Activated CD8-positive, alpha-beta T cell treated with anti-CD3 and anti-CD28 coated beads, Interleukin-2, amount 10 ng/mL, durations not matched to agents 7 days and 5 days (primary cell): Measurements from ENCODE around the gene ALDH5A1. TPM values are rescaled to one million over a fixed set of nuclear protein-coding genes. Genes with fewer than 3 reads are reported as not detected.
A peak's percentile ranks its signal among the peaks of the same experiment; 100 is the strongest.

ENCODE experiments used
- ATAC-seq: fragments of 150-1000 bp; cut with Tn5 transposase; one replicate; pipeline ENCODE4 v1.10.0; 2021; ENCODE audit warnings: moderate library complexity
- CTCF ChIA-PET: fragments of 350-600 bp; sonication (Branson Sonifier 250); formaldehyde crosslinking; loops from one replicate; lab custom pipeline; 2021; ENCODE audit warnings: antibody characterized with exemption; lab: Charles Lee
- POLR2A ChIA-PET: fragments of 350-600 bp; sonication (Branson Sonifier 250); formaldehyde crosslinking; loops from one replicate; lab custom pipeline; 2021; ENCODE audit warnings: antibody characterized with exemption; lab: Charles Lee
- DNase-seq: peaks from one replicate; pipeline ENCODE4 v3.0.0-alpha.2; 2020
- H3K27ac Mint-ChIP-seq: one replicate; pipeline ENCODE4 v1.8.0; 2021; ENCODE audit warnings: mild to moderate bottlenecking, mixed read lengths
- H3K27me3 Mint-ChIP-seq: one replicate; pipeline ENCODE4 v1.8.0; 2021; ENCODE audit warnings: low read depth, mixed read lengths
- H3K36me3 Mint-ChIP-seq: one replicate; pipeline ENCODE4 v1.8.0; 2021; ENCODE audit warnings: low read depth, mixed read lengths
- H3K4me1 Mint-ChIP-seq: one replicate; pipeline ENCODE4 v1.8.0; 2021; ENCODE audit warnings: low read depth, mixed read lengths
- H3K4me3 Mint-ChIP-seq: one replicate; pipeline ENCODE4 v1.8.0; 2021; ENCODE audit warnings: mild to moderate bottlenecking, mixed read lengths
- H3K9me3 Mint-ChIP-seq: one replicate; pipeline ENCODE4 v1.8.0; 2022; ENCODE audit warnings: mixed read lengths; ENCODE audit not compliant: insufficient read depth
- total RNA-seq, 2 experiments: library from RNA; stranded (reverse); gene quantifications; one replicate each; pipeline ENCODE4 v1.2.3, GENCODE V29; 2021

The ALDH5A1 gene
- total RNA-seq, 2 experiments from 2014 or later: 4.8 to 4.9 TPM

- Mint-ChIP-seq H3K27ac (no peak overlapping the region), H3K4me1 (no peaks in the 10 kb centered on the region), H3K27me3 (no peaks in the 10 kb centered on the region), H3K4me3 (no peak overlapping the region), H3K36me3 (no peaks in the 10 kb centered on the region), H3K9me3 (no peaks in the 10 kb centered on the region)
- ChIA-PET CTCF (interaction anchor here (1.5 to 2.5 kb wide), 2 partner anchors 12 to 46 kb away, joined by 4 to 12 read pairs; no protein-coding TSS in a partner anchor), POLR2A (no interaction called here)
- ATAC-seq: no peak
- no peak for DNase-seq
These were observed 40.4 kb downstream of the ALDH5A1 start for GRCh38 chr6:24535210-24535609.

GRCh38 chr6:24536466-24536865 lies 41.7 kb downstream of the ALDH5A1 start:
- no peaks in the 10 kb centered on the region for H3K36me3 Mint-ChIP-seq
- no peak overlapping the region for H3K4me3 Mint-ChIP-seq
- no peak overlapping the region for H3K27ac Mint-ChIP-seq
- ATAC-seq (no peak), DNase-seq (no peak)
- no peaks in the 10 kb centered on the region for H3K9me3 Mint-ChIP-seq
- ChIA-PET POLR2A (no interaction called here), CTCF (interaction anchor here (1.2 to 2.5 kb wide), 3 partner anchors 11 to 45 kb away, joined by 4 to 12 read pairs (median 4); no protein-coding TSS in a partner anchor)
- H3K4me1 Mint-ChIP-seq: no peaks in the 10 kb centered on the region
- no peaks in the 10 kb centered on the region for H3K27me3 Mint-ChIP-seq

- Mint-ChIP-seq H3K9me3 (no peaks in the 10 kb centered on the region), H3K4me3 (no peak overlapping the region), H3K27me3 (no peaks in the 10 kb centered on the region), H3K36me3 (no peaks in the 10 kb centered on the region), H3K27ac (no peak overlapping the region), H3K4me1 (no peaks in the 10 kb centered on the region)
- DNase-seq (no peak), ATAC-seq (no peak)
- CTCF ChIA-PET: interaction anchor here (1.2 to 2.5 kb wide), 4 partner anchors 10 to 44 kb away, joined by 4 to 12 read pairs (median 4); no protein-coding TSS in a partner anchor
- POLR2A ChIA-PET: no interaction called here
These were observed 42.4 kb downstream of the ALDH5A1 start for GRCh38 chr6:24537082-24537699.

- Mint-ChIP-seq H3K36me3 (no peaks in the 10 kb centered on the region), H3K4me3 (no peak overlapping the region), H3K4me1 (no peaks in the 10 kb centered on the region), H3K27me3 (no peaks in the 10 kb centered on the region), H3K9me3 (no peaks in the 10 kb centered on the region), H3K27ac (no peak overlapping the region)
- CTCF ChIA-PET: interaction anchor here (1.8 kb wide), 1 partner anchor 9 kb away, joined by 4 read pairs; no protein-coding TSS in a partner anchor
- POLR2A ChIA-PET: no interaction called here
- DNase-seq (no peak), ATAC-seq (no peak)
These were observed 43.1 kb downstream of the ALDH5A1 start for GRCh38 chr6:24537771-24538385.

- ATAC-seq: no peak
- H3K27me3 Mint-ChIP-seq: no peaks in the 10 kb centered on the region
- no peak overlapping the region for H3K4me3 Mint-ChIP-seq
- no peaks in the 10 kb centered on the region for H3K4me1 Mint-ChIP-seq
- CTCF ChIA-PET: interaction anchor here (0.8 kb wide), 1 partner anchor 16 kb away, joined by 3 read pairs; no protein-coding TSS in a partner anchor
- H3K9me3 Mint-ChIP-seq: no peaks in the 10 kb centered on the region
- H3K36me3 Mint-ChIP-seq: no peaks in the 10 kb centered on the region
- POLR2A ChIA-PET: no interaction called here
- H3K27ac Mint-ChIP-seq: no peak overlapping the region
- no peak for DNase-seq
These were observed 44.6 kb downstream of the ALDH5A1 start for GRCh38 chr6:24539416-24539815.

- Mint-ChIP-seq H3K27ac (no peak overlapping the region), H3K9me3 (no peaks in the 10 kb centered on the region), H3K27me3 (no peaks in the 10 kb centered on the region), H3K36me3 (no peaks in the 10 kb centered on the region), H3K4me3 (no peak overlapping the region), H3K4me1 (no peaks in the 10 kb centered on the region)
- POLR2A ChIA-PET: no interaction called here
- DNase-seq (no peak), ATAC-seq (no peak)
- CTCF ChIA-PET: no interaction called here
These were observed 45.4 kb downstream of the ALDH5A1 start for GRCh38 chr6:24540197-24540596.

- no peak overlapping the region for H3K4me3 Mint-ChIP-seq
- no peak for ATAC-seq
- H3K9me3 Mint-ChIP-seq: no peaks in the 10 kb centered on the region
- ChIA-PET POLR2A (interaction anchor here (0.6 kb wide), 1 partner anchor 30 kb away, joined by 3 read pairs; no protein-coding TSS in a partner anchor), CTCF (interaction anchor here (0.7 to 2.1 kb wide), 3 partner anchors 34 to 1276 kb away, joined by 3 to 6 read pairs (median 3); no protein-coding TSS in a partner anchor)
- no peaks in the 10 kb centered on the region for H3K36me3 Mint-ChIP-seq
- H3K27me3 Mint-ChIP-seq: peaks cover 20% of the 10 kb centered on the region
- DNase-seq: no peak
- H3K27ac Mint-ChIP-seq: no peak overlapping the region
- peaks cover 9% of the 10 kb centered on the region for H3K4me1 Mint-ChIP-seq
These were observed 48.9 kb downstream of the ALDH5A1 start for GRCh38 chr6:24543683-24544082.

GRCh38 chr6:24545183-24545582 lies 50.4 kb downstream of the ALDH5A1 start:
- CTCF ChIA-PET: no interaction called here
- Mint-ChIP-seq H3K4me1 (peaks cover 9% of the 10 kb centered on the region), H3K36me3 (no peaks in the 10 kb centered on the region), H3K27me3 (peaks cover 23% of the 10 kb centered on the region), H3K9me3 (no peaks in the 10 kb centered on the region), H3K27ac (no peak overlapping the region), H3K4me3 (no peak overlapping the region)
- POLR2A ChIA-PET: no interaction called here
- ATAC-seq: no peak
- DNase-seq: no peak

GRCh38 chr6:24545691-24546090 lies 50.9 kb downstream of the ALDH5A1 start:
- H3K36me3 Mint-ChIP-seq: no peaks in the 10 kb centered on the region
- H3K4me1 Mint-ChIP-seq: peaks cover 9% of the 10 kb centered on the region
- no peak overlapping the region for H3K4me3 Mint-ChIP-seq
- no peak for ATAC-seq
- CTCF ChIA-PET: no interaction called here
- no peak overlapping the region for H3K27ac Mint-ChIP-seq
- no peaks in the 10 kb centered on the region for H3K9me3 Mint-ChIP-seq
- POLR2A ChIA-PET: no interaction called here
- no peak for DNase-seq
- H3K27me3 Mint-ChIP-seq: peaks cover 23% of the 10 kb centered on the region

GRCh38 chr6:24546439-24546838 lies 51.7 kb downstream of the ALDH5A1 start:
- DNase-seq (no peak), ATAC-seq (no peak)
- no peak overlapping the region for H3K27ac Mint-ChIP-seq
- peaks cover 23% of the 10 kb centered on the region for H3K27me3 Mint-ChIP-seq
- no peaks in the 10 kb centered on the region for H3K36me3 Mint-ChIP-seq
- CTCF ChIA-PET: interaction anchor here (0.7 to 2.3 kb wide), 10 partner anchors 10 to 263 kb away, joined by 3 to 23 read pairs (median 6); no protein-coding TSS in a partner anchor
- H3K4me1 Mint-ChIP-seq: peaks cover 9% of the 10 kb centered on the region
- no peaks in the 10 kb centered on the region for H3K9me3 Mint-ChIP-seq
- H3K4me3 Mint-ChIP-seq: no peak overlapping the region
- POLR2A ChIA-PET: no interaction called here

- H3K27me3 Mint-ChIP-seq: peaks cover 23% of the 10 kb centered on the region
- CTCF ChIA-PET: interaction anchor here (0.7 to 2.3 kb wide), 22 partner anchors 9 to 331 kb away, joined by 3 to 23 read pairs (median 4); partner anchors contain the start of genes ACOT13 and TDP2
These were observed 52.5 kb downstream of the ALDH5A1 start for GRCh38 chr6:24547243-24547642.

GRCh38 chr6:24549158-24549557 lies 54.4 kb downstream of the ALDH5A1 start:
- no peaks in the 10 kb centered on the region for H3K9me3 Mint-ChIP-seq
- peaks cover 9% of the 10 kb centered on the region for H3K4me1 Mint-ChIP-seq
- H3K36me3 Mint-ChIP-seq: no peaks in the 10 kb centered on the region
- peaks cover 23% of the 10 kb centered on the region for H3K27me3 Mint-ChIP-seq
- no peak for ATAC-seq
- ChIA-PET POLR2A (no interaction called here), CTCF (no interaction called here)
- no peak overlapping the region for H3K4me3 Mint-ChIP-seq
- no peak for DNase-seq
- H3K27ac Mint-ChIP-seq: no peak overlapping the region

More at GRCh38 chr6:24547243-24547642, 52.5 kb downstream of the ALDH5A1 start:
- POLR2A ChIA-PET: interaction anchor here (0.9 kb wide), 1 partner anchor 52 kb away, joined by 3 read pairs; no protein-coding TSS in a partner anchor
- Mint-ChIP-seq H3K27ac (no peak overlapping the region), H3K4me3 (no peak overlapping the region), H3K9me3 (no peaks in the 10 kb centered on the region), H3K36me3 (no peaks in the 10 kb centered on the region), H3K4me1 (peaks cover 9% of the 10 kb centered on the region)
- ATAC-seq (peak; percentile 90), DNase-seq (peak; percentile 69)
